SHP77 (cell line): ENCODE data around the gene CABS1.

Experiments used
- DNase-seq, 2 experiments: peaks; one replicate each; lab custom pipeline; 2025; lab: John Stamatoyannopoulos, UW

Gene CABS1

DNA sequence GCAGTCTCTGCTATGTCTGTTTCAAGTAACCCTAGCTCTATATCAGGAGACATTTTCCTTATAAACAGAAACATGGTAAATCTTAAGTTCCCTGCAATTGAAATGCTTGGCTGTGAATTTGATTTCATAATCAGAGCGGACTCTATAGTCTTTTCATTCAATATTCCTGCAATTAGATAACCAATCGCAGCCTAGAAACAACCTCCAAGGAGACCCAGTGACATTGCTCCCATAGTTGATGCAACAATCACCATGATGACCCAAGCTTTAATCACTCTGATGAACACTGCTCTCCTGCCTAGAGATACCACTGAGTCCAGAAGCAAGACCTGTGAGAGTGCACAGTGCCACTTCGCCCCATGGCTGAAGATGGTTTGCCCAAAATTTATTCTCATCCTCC lies at the start of gene CABS1:
Gene CABS1 (plus strand): TSS at position 301 of the 400 bp plus-strand sequence. CDS start 59 bp downstream, at position 360.
- DNase-seq, result no peak

GRCh38 chr4:70288651-70289050 lies 46.1 kb upstream of the CABS1 start:
- no peak for DNase-seq

GRCh38 chr4:70291341-70291740 lies 43.4 kb upstream of the CABS1 start:
- no peak for DNase-seq

DNA sequence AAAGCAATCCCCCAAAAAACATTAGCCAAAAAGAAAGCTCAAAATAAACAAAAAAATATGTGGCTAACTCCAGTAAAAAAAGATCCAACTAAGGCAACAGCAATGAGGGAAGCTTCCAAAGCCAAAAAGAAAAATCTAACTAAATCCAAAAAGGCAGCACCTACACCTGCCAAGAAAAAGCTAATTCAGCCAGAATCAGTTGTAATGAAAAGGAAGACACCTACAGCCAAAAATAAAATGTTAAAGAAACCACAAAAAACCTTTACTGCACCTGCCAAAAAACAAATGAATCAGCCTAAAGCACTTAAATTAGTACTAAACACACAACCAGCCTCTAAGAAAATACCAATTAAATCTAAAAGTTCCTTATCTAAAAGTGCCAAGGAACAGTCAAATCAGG lies 37.2 kb upstream of the CABS1 start:
- no peak for DNase-seq

DNA sequence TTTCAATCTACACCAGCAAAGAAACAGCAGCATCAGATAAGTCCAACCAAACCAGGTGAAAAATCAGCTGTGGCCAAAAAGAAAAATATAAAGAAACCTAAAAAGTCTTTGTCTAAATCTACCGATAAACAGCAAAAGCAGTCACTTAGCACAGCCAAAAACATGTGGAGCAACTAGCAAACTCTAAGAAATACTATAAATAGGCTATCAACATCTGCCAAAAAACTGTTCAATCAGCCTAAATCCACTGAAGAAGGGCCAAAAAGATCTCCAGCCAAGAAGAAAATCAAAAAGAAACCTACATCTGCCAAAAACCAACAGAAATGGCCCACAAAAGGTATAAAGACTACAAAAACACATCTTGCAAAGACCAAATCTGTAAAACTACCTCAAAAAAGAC lies 36.7 kb upstream of the CABS1 start:
- DNase-seq, result no peak

DNA sequence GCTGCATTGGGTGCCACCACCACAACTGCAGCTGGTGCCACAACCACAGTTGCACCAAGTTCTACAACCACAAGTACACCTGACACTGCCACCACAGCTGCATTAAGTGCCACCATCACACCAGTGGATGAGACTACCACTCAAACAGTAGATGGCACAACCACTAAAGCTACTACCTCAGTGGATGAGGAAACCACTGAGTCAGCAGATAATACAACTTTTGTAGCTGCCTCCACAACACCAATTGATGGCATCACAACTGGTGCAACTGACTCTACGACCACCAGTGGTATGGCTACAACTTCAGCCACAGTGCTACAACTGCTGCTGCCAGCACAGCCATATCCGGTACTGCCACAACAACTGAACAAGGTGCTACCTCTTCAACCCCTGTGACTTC lies 35.1 kb upstream of the CABS1 start:
- no peak for DNase-seq

DNA sequence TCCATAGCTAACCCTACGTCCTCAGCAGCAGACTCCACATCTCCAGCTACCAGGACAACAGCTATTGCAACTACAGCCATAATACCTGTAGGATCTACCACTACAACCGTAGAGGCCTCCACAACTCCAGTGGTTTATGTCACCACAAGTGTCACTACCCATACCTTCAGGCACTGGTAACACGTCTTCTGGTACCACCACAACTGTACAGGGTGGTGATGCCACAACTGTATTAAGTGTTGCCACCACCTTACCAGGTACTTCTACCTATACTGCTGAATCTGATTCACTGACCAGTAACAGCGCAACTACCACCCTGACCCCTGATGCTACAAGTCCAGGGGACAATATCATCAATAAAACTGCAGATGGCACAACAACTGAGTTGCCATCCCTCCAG lies 34.6 kb upstream of the CABS1 start:
- DNase-seq, result no peak

- DNase-seq, result no peak
Observed at GRCh38 chr4:70303090-70303489, 31.7 kb upstream of the CABS1 start.

DNA sequence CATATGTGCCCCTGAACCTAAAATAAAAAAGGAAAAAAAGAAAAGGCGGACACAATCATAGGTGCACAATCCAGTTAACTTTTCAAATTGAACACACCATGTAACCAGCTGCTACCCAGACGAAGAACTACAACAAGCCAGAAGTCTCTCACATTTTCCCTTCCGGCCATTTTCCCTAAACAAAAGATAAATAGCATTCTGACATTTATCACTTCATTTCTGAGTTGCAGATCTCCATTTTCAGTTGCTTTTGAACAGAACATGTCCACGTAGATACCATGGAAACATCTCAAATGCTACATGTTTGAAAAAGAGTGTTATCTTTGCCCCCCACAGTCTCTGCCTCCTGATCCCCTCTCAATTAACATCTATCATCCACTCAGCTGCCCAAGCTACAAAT lies 29.2 kb upstream of the CABS1 start:
- DNase-seq, result no peak

- no peak for DNase-seq
Observed at GRCh38 chr4:70306076-70306475, 28.7 kb upstream of the CABS1 start.

GRCh38 chr4:70313736-70314135 lies 21.0 kb upstream of the CABS1 start:
- DNase-seq, result no peak

- no peak for DNase-seq
Observed at GRCh38 chr4:70315928-70316327, 18.9 kb upstream of the CABS1 start.

- no peak for DNase-seq
Observed at GRCh38 chr4:70326052-70326451, 8.7 kb upstream of the CABS1 start.

- no peak for DNase-seq
Observed at GRCh38 chr4:70336043-70336442, 1.3 kb downstream of the CABS1 start.

- no peak for DNase-seq
Observed at GRCh38 chr4:70337886-70338420, 3.2 kb downstream of the CABS1 start.

DNA sequence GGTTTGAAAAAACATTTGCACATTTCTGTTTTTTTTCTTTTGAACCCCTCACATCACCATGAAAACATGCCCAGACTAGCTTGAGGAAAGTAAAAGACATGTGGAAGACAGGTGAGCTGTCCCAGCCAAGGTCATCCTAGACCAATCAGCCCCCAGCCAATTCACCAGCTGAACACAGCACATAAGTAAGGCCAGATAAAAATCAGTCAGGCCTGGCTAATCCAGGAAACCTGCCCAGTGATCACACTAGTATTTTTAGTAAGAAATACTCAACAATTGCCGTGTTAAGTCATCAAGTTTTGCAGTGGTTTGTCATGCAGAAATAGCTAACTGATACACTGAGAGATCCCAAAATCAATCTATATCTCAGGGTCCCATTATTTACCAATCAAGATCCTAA lies 21.4 kb downstream of the CABS1 start:
- no peak for DNase-seq

- DNase-seq, result no peak
Observed at GRCh38 chr4:70359115-70359661, 24.4 kb downstream of the CABS1 start.

GRCh38 chr4:70360460-70360859 lies 25.7 kb downstream of the CABS1 start, which contains the start of gene SMR3A:
SMR3A (plus strand) TSS chr4:70360760; CDS start chr4:70362116, 1,356 bp downstream.
- no peak for DNase-seq

DNA sequence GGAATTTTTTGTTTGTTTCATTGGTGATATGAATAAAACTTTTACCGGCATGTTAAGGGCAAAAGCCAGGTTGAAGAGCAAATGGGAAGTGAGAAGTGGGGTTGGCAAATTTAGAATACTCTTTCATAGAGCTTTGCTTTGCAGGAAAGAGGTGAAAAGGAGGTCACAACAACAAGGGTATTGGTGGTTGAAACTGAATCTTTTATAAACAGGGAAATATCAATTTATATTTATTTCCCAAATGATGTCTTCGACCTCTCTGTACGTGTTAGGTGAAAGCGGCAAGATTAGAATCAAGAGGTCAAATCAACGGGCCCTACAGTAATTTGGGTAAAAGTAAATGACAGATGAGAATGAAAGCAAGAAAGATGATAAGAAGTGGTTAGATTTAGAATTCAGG lies 29.2 kb downstream of the CABS1 start:
- DNase-seq, result no peak

DNA sequence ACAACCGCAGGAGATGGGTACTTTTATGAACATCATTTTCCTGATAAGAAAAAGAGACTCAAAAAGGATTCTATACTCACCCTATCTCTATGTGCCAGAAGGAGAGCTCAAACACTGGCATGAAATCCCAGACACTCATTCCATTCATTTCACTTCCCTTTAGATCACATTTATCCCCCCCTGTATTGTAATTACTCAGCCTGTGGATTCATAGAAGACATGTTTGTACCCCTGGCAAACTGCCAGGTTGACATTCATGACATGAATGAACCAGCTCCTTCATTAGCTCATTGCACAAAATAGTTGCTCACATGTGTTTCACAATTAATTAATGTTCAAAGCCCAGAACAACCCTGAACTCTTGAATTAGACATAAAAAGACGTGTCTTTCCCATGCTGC lies 30.7 kb downstream of the CABS1 start:
- peak; percentile 1 to 5 for DNase-seq

DNA sequence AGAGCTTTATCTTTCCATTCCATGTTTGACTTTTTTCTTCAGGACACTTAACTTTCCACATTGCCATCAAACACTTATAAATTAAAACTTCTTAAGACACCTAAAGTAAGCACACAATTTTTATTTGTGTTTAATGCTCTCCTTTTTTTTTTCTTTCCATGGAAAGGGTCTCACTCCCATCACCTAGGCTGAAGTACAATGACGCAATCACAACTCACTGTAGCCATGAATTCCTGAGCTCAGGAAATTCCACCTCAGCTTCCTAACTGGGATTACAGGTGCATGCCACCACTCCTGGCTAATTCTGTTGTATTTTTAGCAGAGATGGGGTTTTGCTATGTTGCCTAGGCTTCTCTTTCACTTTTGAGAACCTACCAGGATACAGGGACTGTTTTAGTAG lies 33.0 kb downstream of the CABS1 start:
- no peak for DNase-seq

- no peak for DNase-seq
Observed at GRCh38 chr4:70371987-70372386, 37.2 kb downstream of the CABS1 start.

DNA sequence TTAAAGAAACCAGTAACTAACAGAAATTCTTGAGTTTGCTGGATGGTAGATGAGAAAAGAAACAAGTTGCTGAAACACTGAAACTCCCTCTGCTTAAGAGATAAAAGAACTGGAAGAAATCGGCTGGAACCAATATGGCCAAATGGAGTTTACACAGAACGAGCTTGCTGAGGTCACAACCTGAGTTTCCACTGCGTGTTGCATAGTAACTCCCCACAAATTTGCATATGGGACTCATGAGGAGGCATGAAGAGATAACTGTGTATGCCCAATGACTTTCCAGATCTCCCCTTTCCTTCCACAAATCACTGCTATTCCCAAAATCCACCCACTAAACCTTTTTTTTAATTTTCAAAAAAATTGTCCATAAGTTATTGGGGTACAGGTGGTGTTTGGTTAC lies 38.0 kb downstream of the CABS1 start:
- DNase-seq, result no peak

DNA sequence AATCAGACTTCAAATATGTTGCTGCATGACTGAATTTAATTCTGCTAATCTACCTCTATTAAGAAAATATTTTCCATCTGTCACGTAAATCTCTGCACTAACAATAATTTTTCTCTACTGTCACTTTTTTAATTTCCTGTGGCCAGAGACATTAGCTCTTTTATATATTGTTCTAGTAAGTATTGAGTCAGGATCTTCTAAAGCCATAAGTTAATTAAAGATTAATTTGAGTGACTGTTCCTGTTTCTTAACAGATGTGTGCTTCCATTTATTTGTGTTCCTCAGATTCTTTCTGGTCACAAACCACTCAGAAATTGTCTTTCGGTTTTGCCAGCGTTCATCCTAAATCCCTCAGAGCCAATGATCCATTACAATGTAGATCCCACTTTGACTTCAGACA lies 45.8 kb downstream of the CABS1 start:
- no peak for DNase-seq
